IPS-11a (cell line): Measurements from ENCODE around the gene PLEKHA8.

Experiments used
- H3K4me3 ChIP-seq: one replicate; pipeline ENCODE4 v1.5.1; 2013; ENCODE audit warnings: low read depth, low read length, control low read depth

Gene PLEKHA8

DNA sequence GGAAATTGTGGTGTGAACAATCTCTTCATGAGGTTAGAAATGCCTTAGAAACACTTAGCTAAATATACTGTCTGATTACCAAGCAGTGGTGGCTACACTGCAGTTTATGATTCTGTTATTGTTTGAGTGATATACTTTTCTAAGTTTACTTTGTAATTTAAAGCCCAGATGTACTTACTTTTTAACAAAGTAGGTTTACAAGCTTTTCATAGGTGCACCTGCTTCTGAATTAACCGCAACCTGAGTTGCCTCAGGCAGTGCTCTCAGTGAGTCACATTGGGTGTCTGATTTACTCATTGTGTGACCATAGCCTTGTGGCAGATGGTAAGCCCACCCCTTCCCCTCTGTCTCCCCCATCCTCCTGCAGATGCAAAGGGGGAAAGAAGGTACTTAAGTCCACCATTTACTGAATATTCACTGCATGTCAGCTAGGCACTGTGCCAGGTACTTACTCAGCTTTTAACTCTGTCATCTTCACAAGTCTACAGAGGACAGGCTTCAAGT is 115.6 kb downstream of the PLEKHA8 start:
- no peak overlapping the region for H3K4me3 ChIP-seq

DNA sequence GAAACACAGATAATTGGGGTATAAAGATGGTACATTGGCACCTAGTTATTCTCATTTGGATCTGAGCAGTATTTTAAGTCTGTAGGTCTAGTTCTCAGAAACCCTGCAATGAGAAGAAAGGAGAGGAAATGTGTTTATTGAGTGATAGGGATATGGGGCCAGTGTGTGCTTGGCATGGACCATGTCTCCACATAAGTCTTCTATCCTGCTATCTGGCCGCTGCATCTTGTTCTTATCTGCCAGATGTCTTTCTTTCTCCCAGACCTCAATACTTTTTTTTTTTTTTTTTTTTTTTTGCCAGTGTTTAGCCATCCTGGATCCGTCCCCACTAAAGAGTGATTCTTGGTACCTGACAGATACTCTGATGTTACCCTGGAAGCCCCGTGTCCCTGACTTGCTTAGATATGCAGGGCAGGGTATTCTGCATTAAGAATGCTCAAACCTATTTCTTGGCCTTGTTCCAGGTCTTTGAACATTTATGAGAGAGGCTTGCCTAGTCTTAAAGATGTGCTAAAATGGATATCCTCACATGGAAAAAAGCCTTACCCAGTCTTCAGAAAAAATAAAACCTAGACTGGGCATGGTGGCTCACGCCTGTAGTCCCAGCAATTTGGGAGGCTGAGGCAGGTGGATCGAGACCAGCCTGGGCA is 116.6 kb downstream of the PLEKHA8 start:
- no peak overlapping the region for H3K4me3 ChIP-seq

DNA sequence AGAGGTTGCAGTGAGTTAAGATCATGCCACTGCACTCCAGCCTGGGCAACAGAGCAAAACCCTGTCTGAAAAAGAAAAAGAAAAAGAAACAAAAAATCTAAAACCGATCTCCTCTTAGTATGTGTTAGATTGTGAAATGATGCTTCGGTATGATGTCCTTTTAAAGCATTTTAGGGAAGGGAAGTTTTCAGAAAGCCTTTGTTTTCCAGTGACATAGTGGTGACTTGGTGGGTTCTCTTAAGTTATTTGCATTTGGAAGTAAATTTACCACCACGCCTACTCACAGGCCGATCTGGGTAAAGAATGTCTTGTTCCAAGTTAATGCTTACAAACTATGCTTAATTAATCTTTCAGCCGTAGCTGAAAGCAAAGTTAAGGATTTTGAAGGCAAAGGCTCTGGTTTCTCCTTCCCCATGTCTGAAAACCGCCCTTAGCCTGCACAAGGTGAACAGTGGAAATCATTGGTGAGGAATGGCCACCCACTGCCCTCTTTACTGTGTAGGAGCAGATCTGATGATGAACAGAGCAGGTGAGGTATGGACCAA is 117.3 kb downstream of the PLEKHA8 start:
- no peak overlapping the region for H3K4me3 ChIP-seq

DNA sequence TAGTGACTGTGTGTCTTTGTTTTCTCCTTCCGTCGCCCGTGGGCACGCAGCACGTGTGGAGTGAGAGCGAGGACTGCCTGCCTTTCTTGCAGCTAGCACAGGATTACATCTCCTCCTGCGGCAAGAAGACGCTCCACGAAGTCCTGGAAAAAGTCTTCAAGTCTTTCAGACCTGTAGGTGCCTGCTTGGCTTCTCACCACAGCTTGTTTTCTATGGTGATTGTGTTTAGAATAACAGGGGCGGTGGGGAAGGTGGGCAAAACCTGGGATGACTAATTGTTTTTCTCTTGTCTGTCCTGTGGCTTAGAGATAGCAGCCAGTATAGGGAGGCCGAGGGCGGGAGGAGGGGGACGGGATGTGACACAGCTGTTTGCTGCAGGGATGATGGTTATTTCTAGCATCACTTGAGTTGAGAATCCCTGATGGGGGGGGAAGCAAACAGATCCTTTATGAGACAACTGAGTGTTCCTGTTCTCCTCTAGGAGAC is 118.0 kb downstream of the PLEKHA8 start:
- no peak overlapping the region for H3K4me3 ChIP-seq

DNA sequence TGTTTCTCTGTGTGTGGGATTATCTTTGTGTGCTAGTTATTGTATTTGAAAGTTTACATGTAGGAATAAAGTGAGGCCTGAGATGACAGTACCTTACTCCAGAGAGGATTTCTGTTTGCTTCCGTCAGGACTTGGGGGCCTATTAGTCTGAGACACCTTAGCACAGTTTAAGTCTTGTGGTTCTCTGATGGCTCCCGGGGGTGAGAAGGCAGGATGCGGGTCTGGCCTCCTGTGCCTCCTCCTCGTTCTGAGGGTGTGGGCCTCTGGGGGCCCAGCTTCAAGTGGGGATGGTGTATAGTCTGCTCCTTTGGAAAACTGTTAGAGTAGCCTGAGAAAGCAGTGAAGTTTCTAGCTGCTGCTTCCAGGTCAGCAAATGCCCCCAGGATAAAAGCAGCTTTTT is 119.0 kb downstream of the PLEKHA8 start:
- H3K4me3 ChIP-seq = no peak overlapping the region

DNA sequence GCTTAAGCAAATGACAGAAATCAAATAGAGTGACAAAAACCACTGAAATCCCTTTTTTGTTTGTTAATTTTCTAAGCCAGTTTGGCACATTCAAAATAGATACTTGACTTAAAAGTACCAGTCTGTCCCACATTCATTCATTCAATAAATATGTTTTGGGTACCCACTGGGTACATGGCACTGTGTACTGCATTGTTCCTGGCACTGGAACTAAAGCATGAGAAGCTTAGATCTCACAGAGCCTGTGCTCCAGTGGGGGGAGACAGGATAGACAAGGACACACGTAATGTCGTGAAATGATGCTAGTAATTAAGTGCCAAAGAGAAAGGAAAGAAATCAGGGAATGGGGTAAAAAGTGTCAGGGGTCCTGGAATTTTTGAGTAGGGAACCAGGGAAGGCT is 119.6 kb downstream of the PLEKHA8 start:
- H3K4me3 ChIP-seq = no peak overlapping the region

DNA sequence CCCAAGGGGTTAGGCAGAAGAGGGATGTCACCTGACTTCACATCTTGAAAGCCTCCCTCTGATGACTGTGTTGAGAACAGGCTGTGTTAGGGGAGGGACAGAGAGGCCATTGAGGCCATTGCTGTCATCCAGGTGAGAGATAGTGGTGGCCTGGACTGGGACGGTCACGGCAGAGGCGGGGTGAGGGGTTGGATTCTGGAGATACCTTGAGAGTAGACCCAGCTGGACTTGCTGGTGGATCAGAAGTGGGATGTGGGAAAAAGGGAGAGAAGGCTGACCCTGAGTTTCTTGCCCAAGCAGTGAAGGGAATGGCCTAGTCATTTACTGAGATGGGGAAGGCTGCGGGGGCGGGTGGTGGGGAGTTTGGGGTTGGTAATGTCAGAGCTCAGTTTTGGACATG is 120.2 kb downstream of the PLEKHA8 start:
- H3K4me3 ChIP-seq = no peak overlapping the region

DNA sequence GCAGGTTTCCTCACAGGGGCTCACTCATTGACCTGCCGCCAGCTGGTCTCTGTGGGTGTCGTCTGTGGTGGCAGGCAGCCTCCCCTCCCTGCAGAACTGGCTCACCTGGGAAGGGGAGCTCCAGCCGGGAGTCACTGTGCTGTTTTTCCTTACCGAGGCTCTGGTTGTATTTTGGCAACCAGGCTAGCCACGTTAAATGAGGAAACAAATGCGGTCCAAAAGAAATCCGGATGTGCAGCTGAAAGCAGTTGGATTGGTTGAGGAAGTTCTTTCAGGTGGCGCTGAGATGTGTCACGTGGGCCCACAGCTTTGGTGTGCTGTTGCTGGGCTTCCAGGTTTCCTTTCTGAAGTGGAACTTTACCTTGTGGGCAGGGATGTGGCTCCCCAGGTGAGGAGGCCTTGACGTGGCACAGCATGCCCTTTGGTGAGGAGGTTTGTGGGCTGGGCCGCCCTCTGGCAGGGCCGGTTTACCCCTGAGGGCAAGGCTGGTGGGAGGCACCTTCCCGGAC is 120.8 kb downstream of the PLEKHA8 start:
- H3K4me3 ChIP-seq = no peak overlapping the region

DNA sequence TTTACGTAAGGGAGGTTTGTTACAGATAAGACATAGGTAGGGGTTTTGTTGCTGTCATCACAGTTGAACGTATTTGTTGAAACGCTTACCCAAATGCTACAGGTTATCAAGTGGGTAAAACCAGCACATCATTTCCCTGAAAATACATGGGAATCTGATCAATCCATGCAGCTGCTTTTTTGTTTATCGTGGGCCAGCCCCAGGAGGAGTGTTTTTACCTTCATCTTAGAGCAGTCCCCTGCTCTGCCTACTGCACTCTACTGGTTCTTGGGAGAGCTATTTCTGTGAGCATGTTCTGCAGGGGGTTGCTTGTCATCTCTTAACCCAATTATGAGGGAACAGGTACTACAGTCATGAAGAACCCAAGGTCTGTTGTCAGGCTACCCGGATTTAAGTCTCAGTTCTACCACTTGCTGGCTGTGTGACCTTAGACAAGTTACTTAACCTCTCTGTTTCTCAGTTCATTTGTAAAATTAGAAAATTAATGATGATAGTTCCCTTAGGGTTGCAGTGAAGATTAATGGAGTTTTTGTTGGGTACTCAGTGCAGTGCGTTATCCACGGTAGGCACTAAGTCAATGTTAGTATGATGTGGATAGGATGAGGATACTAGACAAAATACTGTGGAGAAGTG is 121.5 kb downstream of the PLEKHA8 start:
- no peak overlapping the region for H3K4me3 ChIP-seq

DNA sequence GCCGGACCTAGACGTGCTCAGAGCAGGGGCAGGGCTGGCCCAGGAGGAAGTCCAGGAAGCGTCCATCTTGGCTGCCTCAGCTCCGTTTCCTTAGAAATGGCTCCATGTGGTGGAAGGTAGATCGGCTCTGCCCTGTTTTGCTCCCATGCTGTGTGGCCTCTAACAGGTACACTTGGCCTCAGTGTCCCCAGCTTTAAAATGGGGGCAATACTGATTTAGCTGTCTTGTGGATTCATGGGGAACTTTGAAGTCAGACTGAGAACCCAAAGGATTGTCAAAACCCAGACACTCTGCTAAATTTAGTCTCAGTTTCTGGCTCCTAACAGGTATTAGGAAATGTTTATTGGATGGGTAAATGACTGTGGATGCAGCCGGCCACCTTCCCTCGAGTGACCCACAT is 122.5 kb downstream of the PLEKHA8 start:
- H3K4me3 ChIP-seq = no peak overlapping the region

DNA sequence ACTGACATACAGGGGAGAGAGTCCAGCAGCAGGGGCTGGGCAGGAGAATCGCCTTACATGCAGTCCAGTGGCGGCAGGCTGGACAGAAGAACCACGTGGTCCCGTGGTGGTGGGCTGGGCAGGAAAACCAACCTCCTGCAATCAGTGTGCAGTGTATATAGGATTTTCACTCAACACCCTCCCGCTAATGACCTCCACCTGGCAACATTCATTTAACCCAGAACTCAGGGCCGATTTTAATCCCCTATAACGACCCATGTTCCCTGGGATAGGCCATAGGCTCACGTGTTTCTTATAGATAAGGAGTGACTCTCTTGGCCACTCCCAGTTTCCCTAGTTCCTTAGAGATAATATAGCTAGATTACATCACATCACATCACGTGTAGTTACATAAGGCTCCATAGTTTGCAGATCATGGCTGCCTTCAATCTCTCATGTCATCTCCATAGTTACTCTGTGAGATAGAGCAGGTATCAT is 125.9 kb downstream of the PLEKHA8 start:
- H3K4me3 ChIP-seq = no peak overlapping the region

DNA sequence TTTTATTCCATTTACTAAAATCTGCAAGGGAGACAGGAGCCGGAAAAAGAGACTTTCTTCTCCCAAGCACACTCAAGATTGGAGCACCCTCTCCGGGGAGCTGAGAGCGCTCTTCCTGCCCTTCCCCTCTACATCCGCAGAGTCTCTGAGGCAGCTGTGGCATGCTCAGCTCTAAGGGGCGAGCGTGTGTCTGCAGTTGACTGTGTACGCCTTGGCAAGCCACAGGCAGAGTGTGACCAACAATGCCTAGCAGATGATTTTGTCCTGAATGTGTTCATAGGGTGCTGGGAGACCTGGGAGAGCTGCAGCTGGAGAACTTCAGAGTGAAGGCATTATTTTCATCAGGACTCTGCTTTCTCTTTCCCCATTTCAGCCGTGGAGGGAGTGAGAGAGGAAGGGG is 127.3 kb downstream of the PLEKHA8 start:
- H3K4me3 ChIP-seq = no peak overlapping the region

DNA sequence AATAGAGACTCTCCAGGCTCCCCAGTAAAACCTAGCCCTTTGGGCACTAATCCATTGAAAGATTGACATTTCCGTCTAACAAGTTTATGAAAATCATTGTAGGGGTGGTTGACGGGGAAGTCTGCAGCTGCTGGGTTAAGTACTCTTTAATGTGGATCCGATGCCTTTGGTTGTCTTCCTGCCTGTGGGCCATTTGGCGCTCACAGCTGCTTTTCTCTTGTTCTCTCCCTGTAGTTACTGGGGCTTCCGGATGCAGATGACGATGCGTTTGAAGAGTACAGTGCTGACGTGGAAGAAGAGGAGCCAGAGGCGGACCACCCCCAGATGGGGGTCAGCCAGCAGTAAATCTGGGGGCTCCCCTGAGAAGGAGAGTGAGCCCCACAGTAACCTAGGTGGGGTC is 129.0 kb downstream of the PLEKHA8 start:
- H3K4me3 ChIP-seq = no peak overlapping the region

DNA sequence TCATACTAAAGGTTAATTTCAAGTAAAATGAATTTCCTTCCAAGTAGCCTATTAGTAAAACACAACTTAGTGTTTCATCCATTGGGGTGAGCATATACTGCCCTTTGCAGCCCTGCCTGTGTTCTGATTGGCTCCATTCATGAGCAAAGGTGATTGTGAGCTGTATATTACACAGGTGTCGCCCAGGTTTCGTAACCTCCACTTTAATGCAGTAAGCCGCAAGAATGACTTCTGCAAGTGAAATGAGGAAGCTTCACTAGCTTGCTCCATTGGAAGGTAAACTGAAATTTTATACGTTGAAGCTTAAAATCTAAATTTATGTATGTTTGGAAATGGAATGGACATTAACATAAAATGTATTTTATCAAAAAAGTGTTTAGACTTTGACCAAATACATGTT is 131.0 kb downstream of the PLEKHA8 start:
- no peak overlapping the region for H3K4me3 ChIP-seq

DNA sequence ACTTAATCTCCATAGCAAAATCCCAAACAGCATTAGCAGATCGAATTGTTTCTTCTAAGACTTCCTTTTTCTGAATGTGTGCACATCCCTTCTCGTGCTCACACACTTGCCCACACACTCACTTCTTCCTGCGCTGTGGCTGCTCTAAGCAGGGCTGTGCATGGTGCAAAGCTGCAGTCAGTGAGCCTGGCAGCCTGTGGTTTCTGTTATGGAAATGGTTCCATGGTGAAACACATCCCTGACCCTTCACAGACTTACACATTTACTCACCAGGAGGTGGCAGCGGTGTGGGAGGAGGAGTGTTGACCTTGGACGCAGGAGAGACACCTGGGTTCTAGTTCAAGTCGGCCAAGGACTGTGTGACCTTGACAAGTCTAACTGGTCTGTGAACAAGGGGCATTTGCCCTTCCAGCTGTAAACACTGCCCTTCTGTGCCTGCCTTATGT is 131.5 kb downstream of the PLEKHA8 start:
- H3K4me3 ChIP-seq = no peak overlapping the region

DNA sequence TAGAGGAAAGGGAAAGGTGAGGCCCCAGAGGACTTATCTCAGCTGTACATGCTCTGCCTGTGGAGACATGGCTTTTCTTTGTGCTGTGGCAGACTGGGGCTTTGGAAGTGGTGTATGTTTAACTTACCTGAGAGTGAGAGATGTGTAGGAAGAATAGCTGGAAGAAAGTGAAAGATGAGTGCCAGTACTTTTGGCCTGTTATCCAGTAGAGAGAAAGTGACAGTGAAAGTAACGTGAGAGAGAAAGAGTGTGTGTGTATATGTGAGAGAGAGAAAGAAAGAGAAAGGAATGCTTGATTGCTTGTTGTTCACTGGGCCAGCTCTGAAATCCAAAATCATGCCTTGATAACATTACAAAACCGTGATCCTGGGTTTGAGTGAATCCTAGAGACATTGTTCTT is 132.1 kb downstream of the PLEKHA8 start:
- H3K4me3 ChIP-seq = no peak overlapping the region

DNA sequence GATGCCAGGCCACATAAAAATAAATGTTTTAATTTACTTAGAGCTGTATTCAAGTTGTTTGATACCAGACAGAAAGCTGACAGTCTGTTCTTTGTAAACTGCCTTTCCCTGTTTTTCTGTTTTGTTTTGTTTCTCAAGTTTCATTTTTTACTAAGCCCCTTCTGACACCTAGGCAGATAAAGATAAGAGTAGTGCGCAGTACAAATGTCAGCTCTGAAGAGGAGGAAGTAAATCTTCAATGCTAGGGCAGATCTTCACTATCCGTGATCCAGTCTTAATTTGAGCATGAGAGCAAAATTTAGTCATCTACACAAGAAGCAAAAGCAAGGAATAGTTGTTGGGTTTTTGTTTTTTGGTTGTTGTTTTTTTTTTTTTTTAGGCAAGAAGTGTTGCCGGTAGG is 133.9 kb downstream of the PLEKHA8 start:
- no peak overlapping the region for H3K4me3 ChIP-seq

DNA sequence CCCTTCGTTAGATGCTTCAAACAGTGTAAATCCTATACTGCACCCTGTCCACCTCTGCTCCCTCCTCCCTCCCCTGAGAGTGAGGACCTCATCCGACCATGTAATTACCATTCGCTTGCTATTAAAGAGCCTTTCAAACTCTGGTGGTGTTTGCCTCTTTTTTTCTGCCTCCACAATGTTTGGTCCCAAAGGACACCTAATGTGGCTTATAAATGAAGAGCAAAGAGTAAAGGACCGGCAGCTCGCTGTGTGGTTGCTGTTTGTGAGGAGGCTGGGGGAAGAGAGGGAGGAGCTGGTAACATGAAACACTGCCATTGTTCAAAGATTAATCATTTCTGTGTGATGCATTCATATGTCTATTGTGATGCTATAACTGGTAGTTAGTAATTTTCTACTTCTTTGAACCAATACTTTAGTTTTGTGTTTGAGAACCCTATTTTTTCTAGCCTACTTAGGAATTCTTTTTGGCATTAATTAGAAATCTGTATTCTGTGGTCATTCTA is 134.5 kb downstream of the PLEKHA8 start:
- no peak overlapping the region for H3K4me3 ChIP-seq

DNA sequence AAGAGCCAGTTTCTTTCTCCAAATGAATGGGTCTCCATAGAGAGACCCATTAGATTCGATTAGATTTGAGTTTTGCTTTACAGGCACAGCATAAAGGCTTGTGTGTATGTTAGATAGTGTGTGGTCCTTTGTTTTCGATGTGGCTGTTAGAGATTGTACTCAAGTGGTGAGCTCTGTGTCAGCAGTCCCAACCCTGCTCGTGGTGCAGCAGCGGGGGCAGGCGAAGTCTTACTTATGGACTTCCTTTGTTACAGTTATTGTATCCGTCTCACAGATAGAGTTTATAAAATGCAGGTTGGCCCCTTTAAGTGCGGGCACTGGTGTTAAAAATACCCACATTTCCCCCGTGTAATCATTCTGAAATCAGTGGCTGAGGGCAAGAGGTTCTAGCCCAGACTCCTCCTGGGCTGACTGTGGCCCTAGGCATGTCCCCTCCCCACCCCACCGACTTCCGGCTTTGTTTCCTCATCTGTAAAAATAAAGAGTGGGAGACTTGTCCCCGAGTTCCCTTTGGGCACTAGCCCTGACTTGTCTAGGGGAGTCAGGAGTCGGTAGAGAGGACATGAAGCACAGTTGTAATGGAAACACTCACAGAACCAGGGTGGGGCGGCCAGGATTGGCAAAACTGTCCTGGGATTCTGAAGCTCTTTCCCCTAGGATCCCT is 135.2 kb downstream of the PLEKHA8 start:
- no peak overlapping the region for H3K4me3 ChIP-seq

DNA sequence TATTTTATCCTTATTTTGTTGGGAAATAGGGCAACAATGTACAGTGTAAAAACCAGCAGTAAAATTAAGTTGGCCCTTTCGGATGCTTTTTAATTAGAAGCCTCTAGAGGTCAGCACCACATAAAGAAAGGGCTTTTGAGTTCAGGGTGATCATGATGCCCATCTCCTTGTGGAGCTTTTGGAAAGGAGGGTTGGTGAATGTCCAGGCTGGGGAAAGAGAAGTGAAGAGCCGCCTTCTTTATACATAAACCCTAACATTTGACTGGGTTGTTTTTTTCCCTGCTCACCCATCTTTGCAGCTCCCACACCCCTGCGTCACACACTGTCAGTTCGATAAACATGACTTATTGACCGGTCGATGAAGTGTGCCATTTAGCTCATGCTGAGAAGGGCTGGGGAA is 136.4 kb downstream of the PLEKHA8 start:
- no peak overlapping the region for H3K4me3 ChIP-seq

DNA sequence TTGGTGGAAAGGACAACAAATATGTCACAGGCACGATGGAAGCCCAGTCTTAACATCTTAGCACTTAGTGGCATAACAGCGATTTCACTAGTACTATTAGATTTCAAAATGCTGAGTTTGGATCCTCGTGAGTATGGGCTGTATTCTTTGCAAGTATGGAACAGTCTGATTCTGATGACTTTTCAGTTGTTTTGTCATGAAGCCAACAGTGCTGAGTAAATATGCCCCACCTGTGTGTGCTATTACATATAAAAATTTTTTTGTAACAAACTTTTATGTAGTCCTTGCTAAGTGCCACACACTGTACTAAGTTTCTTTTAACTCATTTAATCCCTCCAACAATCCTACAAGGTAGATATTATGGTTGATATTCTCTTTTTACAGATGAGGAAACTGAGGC is 137.4 kb downstream of the PLEKHA8 start:
- H3K4me3 ChIP-seq = no peak overlapping the region
